K562 (cell line): ENCODE results near the gene GABPB2. TPM values are rescaled to one million over a fixed set of nuclear protein-coding genes. Genes with fewer than 3 reads are reported as not detected.

Source experiments
- ARHGAP35 ChIP-seq: fragments of 450-650 bp; IDR thresholded peaks from 2 replicates; pipeline ENCODE4 v1.6.1; 2018; ENCODE audit not compliant: partially characterized antibody
- C11orf30 ChIP-seq: fragments of 450-650 bp; IDR thresholded peaks from 2 replicates; pipeline ENCODE4 v1.6.1; 2016; ENCODE audit warnings: low read depth, mild to moderate bottlenecking
- CTBP1 ChIP-seq: fragments of 450-650 bp; IDR thresholded peaks from 2 replicates; pipeline ENCODE4 v1.6.1; 2016; ENCODE audit warnings: borderline replicate concordance
- GATAD2A ChIP-seq: fragments of 450-650 bp; IDR thresholded peaks from 2 replicates; pipeline ENCODE4 v1.6.1; 2017
- HNRNPUL1 ChIP-seq: fragments of 200-400 bp; formaldehyde crosslinking; IDR thresholded peaks from 2 replicates; pipeline ENCODE4 v1.6.1; 2017; ENCODE audit warnings: low read length
- KDM1A ChIP-seq, 2 experiments: fragments of 450-650 bp; IDR thresholded peaks; 2 replicates each; pipeline ENCODE4 v1.6.1; 2016; ENCODE audit warnings: mild to moderate bottlenecking in 2 of 2
- LARP7 ChIP-seq: fragments of 450-650 bp; IDR thresholded peaks from 2 replicates; pipeline ENCODE4 v1.6.1; 2016
- RBFOX2 ChIP-seq: fragments of 200-400 bp; formaldehyde crosslinking; IDR thresholded peaks from 2 replicates; pipeline ENCODE4 v1.6.1; 2017; ENCODE audit warnings: low read depth, mild to moderate bottlenecking, low read length, moderate library complexity
- RFX7 ChIP-seq: fragments of 250-450 bp; sonication (Bioruptor Pico); IDR thresholded peaks from 2 replicates; pipeline ENCODE4 v1.5.1; 2021; ENCODE audit warnings: mild to moderate bottlenecking
- TEAD1 ChIP-seq, 2 experiments: fragments of 450-650 bp in 1 of 2; sonication (generic) in 1 of 2; formaldehyde crosslinking; IDR thresholded peaks; 2 replicates each; pipeline versions ENCODE4 v1.4.0 to v1.8.0; 2020 to 2022; ENCODE audit warnings: mild to moderate bottlenecking in 2 of 2, missing genetic modification reagents in 1 of 2
- ZC3H4 ChIP-seq: sonication (generic); formaldehyde crosslinking; IDR thresholded peaks from 2 replicates; pipeline ENCODE4 v1.9.0; 2021; ENCODE audit warnings: missing genetic modification reagents, borderline replicate concordance
- ZFX ChIP-seq: sonication (generic); formaldehyde crosslinking; IDR thresholded peaks from 2 replicates; pipeline ENCODE4 v1.8.0; 2022; ENCODE audit warnings: mild to moderate bottlenecking, missing genetic modification reagents, moderate library complexity
- ZNF316 ChIP-seq: fragments of 450-650 bp; IDR thresholded peaks from 2 replicates; pipeline ENCODE4 v1.6.1; 2016
- ZNF408 ChIP-seq: fragments of 250-450 bp; sonication (Bioruptor Pico); IDR thresholded peaks from 2 replicates; pipeline ENCODE4 v1.4.0; 2020; ENCODE audit warnings: low read depth, mild to moderate bottlenecking, moderate library complexity
- ZNF436 ChIP-seq: fragments of 250-450, 450-650 bp; sonication (Bioruptor Pico); formaldehyde crosslinking; IDR thresholded peaks from 2 replicates; pipeline ENCODE4 v1.7.0; 2020; ENCODE audit warnings: mild to moderate bottlenecking
- polyA plus RNA-seq, 8 experiments: library from polyadenylated mRNA; depleted of rRNA in 4 of 8; stranded (reverse) in 5 of 8; unstranded in 3 of 8; fragments of >200 nt; fragmentation: Nextera tagmentation in 2 of 8; fragmentation: Illumina TruSeq in 1 of 8; extraction: Ambion mirVana in 2 of 8; extraction: Trizol in 1 of 8; gene quantifications; 2 replicates each; pipeline versions ENCODE4 v1.2.1 to v1.2.3, GENCODE V29; 2011 to 2014; ENCODE audit warnings: inconsistent platforms in 1 of 8, missing spikeins in 1 of 8
- total RNA-seq, 7 experiments: library from RNA; depleted of rRNA in 6 of 7; stranded (reverse); fragments of >200 nt in 6 of 7; fragmentation: Illumina TruSeq in 2 of 7; extraction: Trizol in 2 of 7; gene quantifications; 2 replicates each; pipeline versions ENCODE4 v1.2.1 to v1.2.3, GENCODE V29; 2011 to 2021; ENCODE audit warnings: low replicate concordance in 1 of 7
- TF ChIP-seq, protein P1 (sequence below): fragments of 450-650 bp; IDR thresholded peaks from 2 replicates; pipeline ENCODE4 v1.6.1; 2016; ENCODE audit warnings: antibody characterized with exemption
- TF ChIP-seq, protein P2 (sequence below): fragments of 450-650 bp; IDR thresholded peaks from 2 replicates; pipeline ENCODE4 v1.6.1; 2016; ENCODE audit warnings: low read depth, mild to moderate bottlenecking, moderate library complexity
- TF ChIP-seq, protein P3 (sequence below): fragments of 250-450 bp; sonication (Bioruptor Pico); IDR thresholded peaks from 2 replicates; pipeline ENCODE4 v1.4.0; 2020; ENCODE audit warnings: borderline replicate concordance
- TF ChIP-seq, protein P4 (sequence below): sonication (generic); formaldehyde crosslinking; IDR thresholded peaks from 2 replicates; pipeline ENCODE4 v1.8.1; 2023; ENCODE audit warnings: mild to moderate bottlenecking, missing genetic modification reagents

The GABPB2 gene
- total and polyA plus RNA-seq, 9 of the 15 experiments (the other 6 are each of a cell fraction or from before 2014, with no cell fraction given) = 2.2 to 13.3 (median 6.1) TPM

DNA sequence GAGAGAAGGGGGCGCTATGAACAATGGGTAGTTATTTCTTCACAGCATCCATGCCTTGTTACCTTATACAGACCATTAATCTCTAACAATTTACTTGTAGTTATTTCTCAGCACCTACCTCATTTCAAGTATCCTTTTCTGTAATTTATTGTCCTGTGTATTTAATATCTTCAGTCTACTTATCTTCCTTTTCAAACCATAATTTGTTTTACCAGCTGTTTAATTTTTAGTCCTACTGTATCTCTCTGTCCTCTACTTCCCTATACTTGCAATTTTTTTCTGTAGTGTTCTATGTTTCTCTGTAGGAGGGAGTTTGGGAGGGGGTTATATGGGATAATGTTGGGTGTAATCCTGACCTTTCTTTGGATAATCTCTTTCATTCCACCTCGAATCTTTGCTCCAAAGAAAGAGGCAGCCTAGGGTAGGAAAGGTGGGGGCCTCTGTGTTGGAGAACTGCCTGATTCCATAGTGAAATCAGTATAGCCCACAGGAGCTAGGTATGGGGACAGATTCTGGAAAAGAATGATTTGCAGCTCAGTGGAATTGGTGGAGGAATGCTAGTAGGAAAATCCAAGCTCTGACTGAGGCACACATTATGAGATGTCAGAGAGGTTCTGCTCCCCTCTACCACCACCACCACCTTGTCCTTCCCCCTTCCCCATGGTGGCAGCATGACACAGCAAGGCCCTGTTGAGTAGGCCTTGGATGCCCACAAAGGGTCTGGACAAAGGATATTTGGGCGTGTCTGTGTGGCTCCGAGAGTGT lies 9.7 kb upstream of the GABPB2 start (continued):
- TF ChIP-seq, protein P1, sequence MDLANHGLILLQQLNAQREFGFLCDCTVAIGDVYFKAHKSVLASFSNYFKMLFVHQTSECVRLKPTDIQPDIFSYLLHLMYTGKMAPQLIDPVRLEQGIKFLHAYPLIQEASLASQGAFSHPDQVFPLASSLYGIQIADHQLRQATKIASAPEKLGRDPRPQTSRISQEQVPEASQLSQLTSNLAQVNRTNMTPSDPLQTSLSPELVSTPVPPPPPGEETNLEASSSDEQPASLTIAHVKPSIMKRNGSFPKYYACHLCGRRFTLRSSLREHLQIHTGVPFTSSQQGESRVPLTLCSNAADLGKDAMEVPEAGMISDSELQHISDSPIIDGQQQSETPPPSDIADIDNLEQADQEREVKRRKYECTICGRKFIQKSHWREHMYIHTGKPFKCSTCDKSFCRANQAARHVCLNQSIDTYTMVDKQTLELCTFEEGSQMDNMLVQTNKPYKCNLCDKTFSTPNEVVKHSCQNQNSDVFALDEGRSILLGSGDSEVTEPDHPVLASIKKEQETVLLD = 0 out of 2 replicates have a peak, but pooled peaks have one; percentile 43
- TF ChIP-seq, protein P2, sequence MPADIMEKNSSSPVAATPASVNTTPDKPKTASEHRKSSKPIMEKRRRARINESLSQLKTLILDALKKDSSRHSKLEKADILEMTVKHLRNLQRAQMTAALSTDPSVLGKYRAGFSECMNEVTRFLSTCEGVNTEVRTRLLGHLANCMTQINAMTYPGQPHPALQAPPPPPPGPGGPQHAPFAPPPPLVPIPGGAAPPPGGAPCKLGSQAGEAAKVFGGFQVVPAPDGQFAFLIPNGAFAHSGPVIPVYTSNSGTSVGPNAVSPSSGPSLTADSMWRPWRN = no peak
- TF ChIP-seq GATAD2A (0 out of 2 replicates have a peak, but pooled peaks have one; percentile 59), KDM1A (IDR thresholded peaks at IDR 0.05) (0 out of 4 replicates have a peak, but pooled peaks of 1 of the 2 experiments have one; percentile 6), ZNF316 (peak; percentile 42; the same call in 1 of the 2 replicates), ARHGAP35 (peak; percentile 12), HNRNPUL1 (no peak), C11orf30 (peak; percentile 57), ZNF408 (CRISPR knock-in tag) (no peak), ZC3H4 (CRISPR knock-in tag) (no peak), ZFX (CRISPR knock-in tag) (peak; percentile 67), CTBP1 (peak; percentile 29; the same call in 1 of the 2 replicates), TEAD1 (CRISPR knock-in tag; IDR thresholded peaks at IDR 0.05) (no peak), ZNF436 (no peak), LARP7 (no peak), RBFOX2 (no peak), RFX7 (CRISPR knock-in tag) (no peak)
- TF ChIP-seq, protein P3, sequence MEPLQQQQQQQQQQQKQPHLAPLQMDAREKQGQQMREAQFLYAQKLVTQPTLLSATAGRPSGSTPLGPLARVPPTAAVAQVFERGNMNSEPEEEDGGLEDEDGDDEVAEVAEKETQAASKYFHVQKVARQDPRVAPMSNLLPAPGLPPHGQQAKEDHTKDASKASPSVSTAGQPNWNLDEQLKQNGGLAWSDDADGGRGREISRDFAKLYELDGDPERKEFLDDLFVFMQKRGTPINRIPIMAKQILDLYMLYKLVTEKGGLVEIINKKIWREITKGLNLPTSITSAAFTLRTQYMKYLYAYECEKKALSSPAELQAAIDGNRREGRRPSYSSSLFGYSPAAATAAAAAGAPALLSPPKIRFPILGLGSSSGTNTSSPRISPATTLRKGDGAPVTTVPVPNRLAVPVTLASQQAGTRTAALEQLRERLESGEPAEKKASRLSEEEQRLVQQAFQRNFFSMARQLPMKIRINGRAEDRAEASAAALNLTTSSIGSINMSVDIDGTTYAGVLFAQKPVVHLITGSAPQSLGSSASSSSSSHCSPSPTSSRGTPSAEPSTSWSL (CRISPR knock-in tag) = no peak
- TF ChIP-seq, protein P4, sequence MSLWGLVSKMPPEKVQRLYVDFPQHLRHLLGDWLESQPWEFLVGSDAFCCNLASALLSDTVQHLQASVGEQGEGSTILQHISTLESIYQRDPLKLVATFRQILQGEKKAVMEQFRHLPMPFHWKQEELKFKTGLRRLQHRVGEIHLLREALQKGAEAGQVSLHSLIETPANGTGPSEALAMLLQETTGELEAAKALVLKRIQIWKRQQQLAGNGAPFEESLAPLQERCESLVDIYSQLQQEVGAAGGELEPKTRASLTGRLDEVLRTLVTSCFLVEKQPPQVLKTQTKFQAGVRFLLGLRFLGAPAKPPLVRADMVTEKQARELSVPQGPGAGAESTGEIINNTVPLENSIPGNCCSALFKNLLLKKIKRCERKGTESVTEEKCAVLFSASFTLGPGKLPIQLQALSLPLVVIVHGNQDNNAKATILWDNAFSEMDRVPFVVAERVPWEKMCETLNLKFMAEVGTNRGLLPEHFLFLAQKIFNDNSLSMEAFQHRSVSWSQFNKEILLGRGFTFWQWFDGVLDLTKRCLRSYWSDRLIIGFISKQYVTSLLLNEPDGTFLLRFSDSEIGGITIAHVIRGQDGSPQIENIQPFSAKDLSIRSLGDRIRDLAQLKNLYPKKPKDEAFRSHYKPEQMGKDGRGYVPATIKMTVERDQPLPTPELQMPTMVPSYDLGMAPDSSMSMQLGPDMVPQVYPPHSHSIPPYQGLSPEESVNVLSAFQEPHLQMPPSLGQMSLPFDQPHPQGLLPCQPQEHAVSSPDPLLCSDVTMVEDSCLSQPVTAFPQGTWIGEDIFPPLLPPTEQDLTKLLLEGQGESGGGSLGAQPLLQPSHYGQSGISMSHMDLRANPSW (CRISPR knock-in tag) = no peak
